Stimulated activated CD4-positive, alpha-beta T cell treated with anti-CD3 and anti-CD28 coated beads, TNF-alpha, amount 100 ng/mL, for 1 hour (primary cell): ENCODE measurements around the gene SPRR2D.
"Not testable (repeated sequence)": the region's sequence is repeated elsewhere in the genome, so short reads cannot be mapped to it uniquely, and the experiment has no call there.

Source experiments
- DNase-seq, 3 donors: peaks; one replicate each; pipeline ENCODE4 v3.0.0-alpha.2; 2020; ENCODE audit warnings: low read depth in 3 of 3, low spot score in 1 of 3

SPRR2D gene

DNA sequence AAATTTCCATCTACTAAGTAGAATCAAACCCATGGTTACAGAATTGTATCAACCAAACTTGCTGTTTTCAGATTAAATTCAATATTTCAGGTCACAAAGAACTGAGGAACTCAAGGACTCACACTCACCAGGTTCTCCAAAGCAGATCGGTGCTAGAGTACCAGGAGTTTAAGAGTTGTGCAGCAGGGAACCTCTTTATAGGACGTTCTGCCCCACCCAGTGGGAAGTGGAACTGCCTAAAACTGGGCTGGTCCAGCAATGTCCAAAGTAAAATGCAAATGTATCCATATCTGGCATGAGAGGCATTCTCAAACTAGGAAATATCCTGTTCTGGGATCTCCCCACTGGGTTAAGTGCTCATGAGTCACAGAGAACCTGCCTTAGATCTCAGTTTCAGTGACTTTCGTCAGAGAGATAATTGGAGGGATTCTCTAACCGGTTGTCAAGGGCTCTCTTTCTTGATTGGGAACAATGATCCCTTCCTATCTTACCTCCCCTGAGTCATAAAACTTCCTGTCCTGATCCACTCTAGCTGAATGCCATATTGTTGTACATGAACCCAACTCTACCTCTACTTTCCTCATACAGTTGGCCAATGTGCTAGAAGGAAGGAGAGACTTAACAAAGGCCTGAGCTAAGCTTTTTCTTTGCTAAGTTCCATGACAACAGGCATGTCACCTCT is at the start of gene SPRR2D:
SPRR2D (minus strand) TSS at position 171 of the 682 bp plus-strand sequence. CDS start 774 bp downstream, outside the sequence.
- no peak for DNase-seq

- no peak for DNase-seq
Observed at GRCh38 chr1:153087652-153088051, 46.7 kb upstream of the SPRR2D start.

- no peak for DNase-seq
Observed at GRCh38 chr1:153081736-153082135, 40.8 kb upstream of the SPRR2D start.

DNA sequence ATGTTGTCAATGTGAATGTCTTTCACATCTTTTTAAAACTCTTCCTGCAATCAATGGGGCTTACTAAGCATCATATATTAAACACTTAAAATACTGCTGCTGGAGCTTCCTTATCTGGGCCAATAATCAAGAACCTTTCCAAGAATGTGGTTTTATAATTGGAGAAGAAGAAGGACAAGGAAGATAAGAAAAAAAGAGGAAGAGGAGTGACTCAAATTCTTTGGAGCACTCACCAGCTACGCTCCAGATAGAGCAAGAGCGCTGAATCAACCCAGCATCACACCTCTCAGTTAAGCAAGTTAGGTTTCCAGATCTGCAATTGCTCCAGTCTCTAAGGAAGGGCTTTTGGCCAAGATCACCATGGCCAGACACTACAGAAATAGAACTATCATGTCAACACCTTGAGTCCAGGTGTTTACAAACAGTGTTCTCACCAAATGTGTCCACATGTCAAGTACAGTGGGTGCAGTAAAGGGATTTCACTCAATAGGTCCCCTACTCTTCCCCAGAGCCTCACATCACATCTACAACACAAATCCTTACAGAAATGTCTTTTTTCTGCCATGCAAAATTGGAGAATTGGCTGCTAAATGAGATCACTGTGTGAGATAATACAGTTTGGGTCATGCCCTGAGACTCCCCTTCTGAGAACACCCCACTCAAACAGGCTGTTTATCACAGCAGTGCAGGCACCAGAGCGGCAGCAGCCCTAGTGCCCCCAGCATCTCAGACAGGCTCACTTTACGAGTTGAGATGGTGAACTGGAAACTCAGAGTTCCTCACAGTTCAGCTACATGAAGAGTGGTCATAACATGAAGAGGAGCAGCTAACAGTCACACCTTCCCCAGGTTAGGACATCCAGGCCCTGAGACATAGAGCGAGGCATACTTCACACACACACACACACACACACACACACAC is 32.1 kb upstream of the SPRR2D start:
- DNase-seq: no peak

GRCh38 chr1:153071511-153071910 is 30.6 kb upstream of the SPRR2D start, which contains the start of gene SPRR2B:
Gene SPRR2B, minus strand, starts transcription at chr1:153071611. Its CDS starts 772 bp downstream, at chr1:153070839.
- DNase-seq: no peak

DNA sequence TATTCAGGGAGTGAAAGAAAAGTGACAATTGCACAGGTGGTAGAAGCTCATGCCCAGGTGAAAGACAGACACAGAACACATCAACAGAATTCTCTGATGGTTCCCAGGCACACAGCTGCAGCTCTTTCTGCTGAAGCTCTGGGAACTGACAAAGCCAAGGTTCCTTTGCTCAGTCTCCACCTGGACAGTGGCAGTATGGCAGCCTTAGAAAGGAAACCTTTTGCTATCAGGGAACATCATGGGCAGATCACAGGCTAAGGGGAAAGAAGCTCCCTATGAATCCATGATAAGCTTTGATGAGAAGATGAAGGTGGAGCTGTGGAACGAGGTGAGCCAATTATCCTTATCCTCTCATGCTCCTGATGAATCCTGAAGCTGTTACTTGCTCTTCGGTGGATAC is 29.3 kb upstream of the SPRR2D start:
- no peak for DNase-seq

DNA sequence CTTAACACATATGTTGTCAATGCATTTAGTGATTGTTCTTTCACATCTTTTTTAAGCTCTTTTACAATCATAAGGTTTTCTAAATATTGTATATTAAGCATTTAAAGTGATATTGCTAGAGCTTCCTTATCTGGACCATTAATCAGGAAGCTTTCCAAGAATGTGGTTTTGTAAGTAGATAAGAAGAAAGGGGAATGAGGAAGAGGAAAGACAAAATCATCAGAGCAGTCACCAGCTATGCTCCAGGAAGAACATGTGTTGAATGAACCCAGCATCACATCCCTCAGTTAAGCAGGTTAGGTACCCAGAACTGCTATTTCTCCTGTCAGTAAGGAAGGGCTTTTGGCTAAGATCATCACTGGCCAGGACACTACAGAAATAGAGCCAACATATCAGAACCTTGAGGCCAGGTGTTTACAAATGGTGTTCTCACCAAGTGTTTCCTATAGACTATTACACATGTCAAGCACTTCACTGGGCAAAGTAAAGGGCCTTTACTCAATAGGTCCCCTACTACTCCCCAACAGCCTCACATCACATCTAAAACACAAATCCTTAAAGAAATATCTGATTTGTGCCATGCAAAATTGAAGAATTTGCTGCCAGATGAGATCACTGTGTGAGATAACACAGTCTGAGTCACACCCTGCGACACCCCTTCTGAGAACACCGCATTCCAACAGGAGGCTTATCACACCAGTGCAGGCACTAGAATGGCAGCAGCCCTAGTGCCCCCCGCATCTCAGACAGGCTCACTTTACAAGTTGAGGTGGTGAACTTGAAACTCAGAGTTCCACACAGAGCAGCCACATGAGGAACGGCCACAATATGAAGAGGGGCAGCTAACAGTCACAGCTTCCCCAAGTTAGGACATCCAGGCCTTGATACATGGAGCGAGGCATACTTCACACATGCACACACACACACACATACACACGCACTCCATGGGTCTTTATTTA is 18.2 kb upstream of the SPRR2D start:
- DNase-seq: no peak

DNA sequence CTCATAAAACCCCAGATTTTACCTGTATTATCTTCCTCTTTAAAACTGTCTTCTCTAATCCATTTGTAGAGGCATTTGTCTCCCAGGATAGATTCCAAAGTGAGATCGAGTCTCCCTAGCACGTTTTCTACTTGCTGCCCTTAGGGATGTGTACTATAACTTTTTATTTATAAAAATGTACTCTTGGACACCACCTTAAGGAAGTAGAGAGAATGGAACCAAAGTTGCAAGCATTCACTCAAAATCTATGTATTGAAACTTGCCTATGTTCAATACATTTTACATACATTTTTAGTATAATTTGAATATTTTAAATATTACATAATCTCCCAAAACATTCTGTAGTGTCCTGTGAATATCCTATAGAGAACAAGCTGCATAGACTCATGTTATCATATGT is 17.2 kb upstream of the SPRR2D start:
- no peak for DNase-seq

DNA sequence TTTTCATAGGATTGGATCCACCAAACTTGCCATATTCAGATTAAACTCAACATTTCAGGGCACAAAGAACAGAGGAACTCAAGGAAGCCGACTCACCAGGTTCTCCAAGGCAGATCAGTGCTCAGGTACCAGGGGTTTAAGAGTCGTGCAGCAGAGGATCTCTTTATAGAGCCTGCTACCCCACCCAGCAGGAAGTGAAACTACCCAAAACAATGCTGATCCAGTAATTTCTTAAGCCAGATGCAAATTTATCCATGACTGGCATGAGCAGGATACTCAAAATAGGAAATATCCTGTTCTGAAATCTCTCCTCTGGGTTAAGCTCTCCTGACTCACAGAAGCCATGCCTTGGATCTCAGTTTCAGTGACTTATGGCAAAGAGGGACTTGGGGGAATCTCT is 16.5 kb upstream of the SPRR2D start, which contains the start of gene SPRR2A:
SPRR2A (minus strand) TSS at position 138 of the 400 bp plus-strand sequence. CDS start 777 bp downstream, outside the sequence.
- DNase-seq: no peak

DNA sequence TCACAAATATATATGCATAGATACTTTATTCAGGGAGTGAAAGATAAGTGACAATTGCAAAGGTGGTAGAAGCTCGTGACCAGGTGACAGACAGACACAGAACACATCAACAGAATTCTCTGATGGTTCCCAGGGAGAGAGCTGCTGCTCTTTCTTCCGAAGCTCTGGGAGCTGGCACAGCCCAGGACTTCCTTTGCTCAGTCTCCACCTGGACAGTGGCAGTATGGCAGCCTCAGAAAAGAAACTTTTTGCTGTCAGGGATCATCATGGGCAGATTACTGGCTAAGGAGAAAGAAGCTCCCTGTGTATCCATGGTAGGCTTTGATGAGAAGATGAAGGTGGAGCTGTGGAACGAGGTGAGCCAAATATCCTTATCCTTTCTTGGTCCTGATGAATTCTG is 15.2 kb upstream of the SPRR2D start:
- not testable (repeated sequence) for DNase-seq

DNA sequence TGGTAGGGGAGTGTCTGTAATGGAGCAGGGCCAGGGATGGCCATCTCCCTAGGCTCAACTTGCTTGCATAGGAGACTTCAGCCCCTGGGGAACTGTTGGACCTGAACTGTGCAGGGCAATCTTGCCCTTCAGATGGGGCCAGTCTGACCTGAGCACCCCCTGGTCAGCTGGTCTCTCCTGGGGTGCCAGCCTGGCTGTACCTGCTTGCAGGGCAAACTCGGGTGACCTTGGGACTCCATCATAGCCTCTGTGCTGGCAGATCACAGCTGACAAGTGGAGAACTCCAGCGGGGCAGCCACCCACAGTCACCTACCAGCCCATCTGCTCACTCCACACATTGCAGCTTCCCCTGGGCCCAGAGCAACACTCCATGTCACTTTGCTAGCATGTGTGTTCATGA is 8.3 kb upstream of the SPRR2D start:
- DNase-seq: no peak

GRCh38 chr1:153035211-153035610 is 5.7 kb downstream of the SPRR2D start:
- DNase-seq: no peak

DNA sequence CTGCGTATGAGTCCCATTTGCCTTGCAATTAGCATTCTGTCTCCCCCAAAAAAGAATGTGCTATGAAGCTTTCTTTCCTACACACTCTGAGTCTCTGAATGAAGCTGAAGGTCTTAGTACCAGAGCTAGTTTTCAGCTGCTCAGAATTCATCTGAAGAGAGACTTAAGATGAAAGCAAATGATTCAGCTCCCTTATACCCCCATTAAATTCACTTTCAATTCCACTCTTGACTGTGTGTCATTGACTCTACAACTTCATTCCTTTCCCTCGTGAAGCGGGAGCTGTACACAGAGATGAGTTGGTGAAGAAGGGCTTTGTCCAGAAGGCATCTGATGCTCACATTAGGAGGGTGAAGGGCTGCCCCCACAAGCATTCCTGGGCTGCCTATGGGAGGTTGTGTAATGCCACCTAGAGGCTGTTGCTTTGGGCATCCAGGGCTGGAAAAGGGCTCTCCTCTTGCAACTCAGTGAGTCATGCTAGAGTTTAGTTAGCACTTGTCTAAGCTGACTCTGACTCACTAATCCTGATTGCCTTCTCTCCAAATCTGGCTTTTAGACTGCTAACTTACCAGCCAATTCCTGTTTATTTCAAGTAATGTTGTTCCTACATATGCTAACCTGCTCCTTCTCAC is 8.1 kb downstream of the SPRR2D start:
- no peak for DNase-seq

DNA sequence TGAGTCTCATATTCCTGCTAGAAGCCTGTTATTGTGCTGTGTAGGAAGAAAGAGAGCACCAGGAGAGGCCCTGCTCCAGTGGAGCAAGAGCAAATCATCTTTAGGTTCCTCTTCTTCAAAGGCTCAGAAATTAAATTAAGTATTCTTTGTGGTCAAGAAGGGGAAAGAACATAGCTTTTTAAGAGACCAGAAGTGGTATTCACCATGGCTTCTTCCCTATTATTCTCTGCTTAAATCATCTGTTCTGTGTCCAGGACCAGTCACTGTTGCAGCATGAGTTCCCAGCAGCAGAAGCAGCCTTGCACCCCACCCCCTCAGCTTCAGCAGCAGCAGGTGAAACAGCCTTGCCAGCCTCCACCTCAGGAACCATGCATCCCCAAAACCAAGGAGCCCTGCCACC is 8.8 kb downstream of the SPRR2D start:
- DNase-seq: no peak

GRCh38 chr1:153030895-153031294 is 10.0 kb downstream of the SPRR2D start, which contains the start of gene SPRR1B:
Gene SPRR1B, plus strand, starts transcription at chr1:153031203. Its CDS starts 1,143 bp downstream, at chr1:153032346.
- no peak for DNase-seq

DNA sequence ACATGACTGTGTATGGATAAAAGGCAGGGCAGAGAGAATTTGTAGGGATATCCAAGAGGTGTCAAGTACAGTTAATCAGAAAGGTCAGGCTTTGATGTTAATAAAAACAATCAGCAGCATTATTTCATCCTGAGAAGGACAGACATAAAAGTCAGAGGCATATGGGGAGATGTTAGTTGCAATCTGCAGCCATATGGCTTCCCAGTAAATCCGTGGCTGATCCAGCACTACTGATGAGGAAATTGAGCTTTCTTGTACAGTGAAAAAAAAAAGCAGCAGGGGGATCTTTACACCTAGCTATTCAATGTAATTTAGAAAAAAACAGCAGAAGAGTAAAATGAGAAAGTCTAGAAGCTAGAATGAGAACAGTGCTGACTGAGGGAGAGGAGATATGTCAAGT is 12.2 kb downstream of the SPRR2D start:
- no peak for DNase-seq

DNA sequence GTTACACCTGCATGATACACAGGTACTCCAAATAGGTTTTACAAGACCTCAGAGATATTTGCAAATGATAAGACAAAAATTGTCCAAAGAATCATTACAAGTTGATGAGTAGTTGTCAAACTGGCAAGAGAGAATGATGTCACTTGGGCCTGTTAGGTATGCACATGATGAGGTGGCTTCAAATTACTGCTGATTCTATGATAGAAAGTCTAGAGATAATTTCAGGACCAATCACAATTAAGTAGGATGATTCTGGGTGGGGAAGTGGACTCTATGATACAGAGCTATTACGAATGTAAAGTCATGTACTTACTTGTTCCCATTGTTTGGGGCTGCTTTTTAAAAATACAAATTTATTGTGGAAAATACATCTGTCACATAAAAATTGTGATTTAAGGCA is 15.1 kb downstream of the SPRR2D start:
- DNase-seq: no peak

- no peak for DNase-seq
Observed at GRCh38 chr1:153024413-153024812, 16.5 kb downstream of the SPRR2D start.

DNA sequence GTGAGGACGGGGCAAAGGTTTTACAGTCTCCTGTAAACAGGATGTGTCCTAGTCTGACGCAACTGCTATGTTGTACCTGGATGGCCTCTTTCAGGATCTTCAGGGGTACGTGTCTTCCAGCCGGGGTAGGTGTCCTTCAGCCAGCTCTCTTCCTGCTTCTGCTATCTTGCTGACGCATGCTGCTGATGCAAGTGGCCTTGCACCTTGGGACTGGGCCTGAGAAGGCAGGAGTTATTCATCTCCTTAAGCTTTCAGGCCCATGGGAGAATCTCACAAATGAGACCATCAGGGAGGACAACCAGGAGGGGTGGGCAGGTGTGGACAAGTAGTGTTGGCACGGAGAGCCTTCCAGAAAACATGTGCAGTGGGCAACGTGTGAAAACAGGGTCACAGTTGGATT is 17.8 kb downstream of the SPRR2D start:
- DNase-seq: no peak

DNA sequence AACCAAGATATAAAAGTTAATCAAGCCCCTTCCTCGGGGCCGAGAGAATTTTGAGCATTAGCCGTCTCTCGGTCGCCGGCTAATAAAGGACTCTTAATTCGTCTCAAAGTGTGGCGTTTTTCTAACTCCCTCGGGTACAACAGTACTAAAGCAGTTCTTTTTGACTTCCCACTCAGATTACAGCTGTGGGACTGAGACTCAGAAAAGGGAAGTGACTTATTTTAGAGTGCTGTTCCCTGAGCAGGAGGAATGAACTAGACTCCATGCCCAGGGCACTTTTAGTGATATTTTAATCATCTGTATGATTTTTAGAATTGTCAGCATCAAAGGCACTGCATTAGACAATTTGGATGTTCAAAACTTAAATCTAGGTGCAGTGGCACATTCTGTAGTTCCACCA is 18.6 kb downstream of the SPRR2D start:
- DNase-seq: not testable (repeated sequence)
